HG03354 (cell line): Measurements from ENCODE around the gene SLC35G1.

Source experiments
- ATAC-seq: cut with Tn5 transposase; IDR thresholded peaks from one replicate; pipeline ENCODE4 v1.9.1; 2021; ENCODE audit warnings: mild to moderate bottlenecking; ENCODE audit not compliant: unreplicated experiment, poor library complexity, severe bottlenecking

Gene SLC35G1

GRCh38 chr10:93874309-93875031 is 19.3 kb upstream of the SLC35G1 start:
- no peak for ATAC-seq

- ATAC-seq, result no peak
Observed at GRCh38 chr10:93875032-93875358, 18.8 kb upstream of the SLC35G1 start.

- no peak for ATAC-seq
Observed at GRCh38 chr10:93876381-93876780, 17.4 kb upstream of the SLC35G1 start.

GRCh38 chr10:93879273-93879672 is 14.5 kb upstream of the SLC35G1 start:
- ATAC-seq, result no peak

- ATAC-seq, result peak; percentile 24
Observed at GRCh38 chr10:93894516-93895378, 969 bp downstream of the SLC35G1 start.

- no peak for ATAC-seq
Observed at GRCh38 chr10:93897070-93897780, 3.4 kb downstream of the SLC35G1 start.

- ATAC-seq, result no peak
Observed at GRCh38 chr10:93899109-93899508, 5.3 kb downstream of the SLC35G1 start.

GRCh38 chr10:93903051-93903450 is 9.3 kb downstream of the SLC35G1 start:
- no peak for ATAC-seq

GRCh38 chr10:93904901-93905300 is 11.1 kb downstream of the SLC35G1 start:
- no peak for ATAC-seq

GRCh38 chr10:93907059-93907458 is 13.3 kb downstream of the SLC35G1 start:
- ATAC-seq, result no peak

- ATAC-seq, result no peak
Observed at GRCh38 chr10:93911866-93912265, 18.1 kb downstream of the SLC35G1 start.

- ATAC-seq, result no peak
Observed at GRCh38 chr10:93912444-93912843, 18.7 kb downstream of the SLC35G1 start.

GRCh38 chr10:93913706-93914105 is 19.9 kb downstream of the SLC35G1 start:
- ATAC-seq, result no peak

GRCh38 chr10:93915598-93915997 is 21.8 kb downstream of the SLC35G1 start:
- ATAC-seq, result no peak

GRCh38 chr10:93916257-93917063 is 22.7 kb downstream of the SLC35G1 start:
- ATAC-seq, result no peak

GRCh38 chr10:93917064-93917391 is 23.2 kb downstream of the SLC35G1 start:
- ATAC-seq, result no peak

GRCh38 chr10:93917821-93918220 is 24.0 kb downstream of the SLC35G1 start:
- ATAC-seq, result no peak

GRCh38 chr10:93921338-93921737 is 27.6 kb downstream of the SLC35G1 start:
- ATAC-seq, result no peak

- no peak for ATAC-seq
Observed at GRCh38 chr10:93926613-93927012, 32.8 kb downstream of the SLC35G1 start.

GRCh38 chr10:93938140-93938539 is 44.4 kb downstream of the SLC35G1 start:
- no peak for ATAC-seq
